ENCODE measurements around the gene CPLX3.

DNA sequence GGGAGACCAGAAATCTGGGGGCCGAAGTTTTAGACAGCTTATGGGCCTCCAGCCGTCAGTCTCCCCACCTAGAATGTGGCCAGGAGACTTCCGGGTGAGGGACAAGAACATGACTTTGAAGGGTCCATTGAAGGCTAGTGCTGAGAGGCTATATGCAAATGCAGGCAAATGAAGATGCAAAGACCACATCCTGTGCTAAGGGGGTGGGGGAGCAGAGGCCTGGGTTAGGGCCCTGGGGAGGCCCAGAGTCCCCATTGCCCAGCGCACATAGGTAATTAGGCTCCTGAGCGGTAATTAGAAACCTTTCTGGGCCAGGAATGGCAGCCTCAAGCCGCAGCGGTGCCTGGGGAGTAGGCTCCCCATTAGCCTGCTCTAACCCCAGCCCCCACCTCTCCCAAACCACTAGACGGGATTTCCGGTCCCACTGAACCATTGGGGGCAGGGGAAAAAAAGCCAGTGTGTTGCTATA is 37.7 kb upstream of the CPLX3 start:
- no peak for TF ChIP-seq YY1 (IDR thresholded peaks at IDR 0.05; ENCODE audit: insufficient read depth, insufficient read length)
- no peak for TF ChIP-seq ZNF274 (IDR thresholded peaks at IDR 0.05; ENCODE audit: low read depth, low read length)
- TF ChIP-seq SUZ12 (IDR thresholded peaks at IDR 0.05; ENCODE audit: extremely low read depth, insufficient read depth, insufficient read length), result no peak

All from NT2/D1 (cell line).